Stimulated activated naive CD4-positive, alpha-beta T cell treated with Interleukin-2 at 50 U/mL for 16 hours (primary cell): ENCODE data around the gene TTYH1.
"Not testable (repeated sequence)": the region's sequence is repeated elsewhere in the genome, so short reads cannot be mapped to it uniquely, and the experiment has no call there.

ENCODE experiments used
- DNase-seq: peaks from one replicate; lab custom pipeline; 2025; lab: John Stamatoyannopoulos, UW

Gene TTYH1

DNA sequence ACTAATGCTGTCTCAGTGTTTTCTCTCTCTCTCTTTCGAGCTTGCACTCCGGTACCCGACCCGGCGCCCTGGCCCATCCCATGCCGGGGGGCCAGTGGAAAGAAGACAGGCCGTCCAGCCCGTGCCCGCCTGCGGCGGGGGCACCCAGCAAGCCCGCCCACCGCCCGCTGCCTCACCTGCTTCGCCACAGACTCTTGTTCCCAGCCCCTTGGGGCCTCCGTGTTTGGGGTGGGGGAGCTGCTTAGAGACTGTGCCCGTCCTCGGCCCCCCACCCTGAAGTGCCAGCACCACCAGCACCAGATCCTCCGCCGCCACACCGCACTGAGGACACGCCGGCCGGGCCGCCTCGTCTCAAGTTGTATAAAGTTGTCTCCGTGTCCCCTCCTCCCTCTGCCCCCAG is 45.9 kb downstream of the TTYH1 start:
- DNase-seq, result no peak

DNA sequence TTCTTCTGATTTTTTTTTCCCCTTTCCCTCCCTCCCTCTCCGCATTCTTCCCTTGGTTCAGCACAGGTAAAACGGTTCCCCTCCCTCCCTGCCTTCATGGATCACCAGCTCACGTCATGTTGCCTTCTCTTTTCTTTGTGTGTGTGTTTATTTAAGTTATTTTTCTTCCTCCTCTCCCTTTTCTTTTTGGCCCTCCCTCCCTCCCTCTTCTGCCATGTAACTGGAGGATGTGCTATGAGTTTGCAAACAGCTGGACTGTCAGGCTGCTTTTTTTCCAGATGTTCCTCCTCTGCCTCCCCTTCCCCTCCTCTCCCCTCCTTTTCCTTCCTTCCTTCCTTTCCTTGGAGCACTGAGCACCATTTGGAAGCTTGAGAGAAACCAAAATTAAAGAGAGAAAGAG is 46.3 kb downstream of the TTYH1 start:
- DNase-seq, result no peak

DNA sequence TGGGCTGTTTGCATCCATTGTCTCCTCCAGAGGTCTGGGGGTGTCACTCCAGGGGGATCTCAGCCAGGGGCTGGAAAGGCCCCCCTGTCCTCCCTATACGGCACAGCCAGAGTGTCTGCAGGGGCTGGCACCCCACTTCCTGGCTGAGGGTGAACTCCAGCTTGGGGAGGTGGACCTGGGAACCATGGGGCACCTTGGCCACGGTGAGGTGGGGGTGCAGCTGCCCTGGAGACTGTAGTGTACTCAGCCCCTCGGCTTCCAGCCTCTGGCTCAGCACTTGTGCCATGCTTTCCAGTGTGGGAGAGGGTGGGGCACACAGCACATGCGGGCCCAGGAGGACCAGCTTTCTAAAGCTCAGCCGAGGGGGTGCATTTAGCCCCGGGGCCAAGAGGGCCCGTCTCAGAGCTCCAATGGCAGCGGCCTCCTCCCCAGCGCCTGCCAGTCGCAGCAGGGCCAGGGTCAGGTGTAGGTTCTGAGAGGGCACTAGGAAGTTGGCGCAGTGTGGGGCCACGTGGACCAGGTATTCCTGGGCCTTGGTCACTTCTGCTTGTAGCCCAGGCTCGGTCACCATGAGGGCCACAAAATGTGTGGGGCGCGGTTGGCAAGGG is 46.9 kb downstream of the TTYH1 start:
- no peak for DNase-seq

DNA sequence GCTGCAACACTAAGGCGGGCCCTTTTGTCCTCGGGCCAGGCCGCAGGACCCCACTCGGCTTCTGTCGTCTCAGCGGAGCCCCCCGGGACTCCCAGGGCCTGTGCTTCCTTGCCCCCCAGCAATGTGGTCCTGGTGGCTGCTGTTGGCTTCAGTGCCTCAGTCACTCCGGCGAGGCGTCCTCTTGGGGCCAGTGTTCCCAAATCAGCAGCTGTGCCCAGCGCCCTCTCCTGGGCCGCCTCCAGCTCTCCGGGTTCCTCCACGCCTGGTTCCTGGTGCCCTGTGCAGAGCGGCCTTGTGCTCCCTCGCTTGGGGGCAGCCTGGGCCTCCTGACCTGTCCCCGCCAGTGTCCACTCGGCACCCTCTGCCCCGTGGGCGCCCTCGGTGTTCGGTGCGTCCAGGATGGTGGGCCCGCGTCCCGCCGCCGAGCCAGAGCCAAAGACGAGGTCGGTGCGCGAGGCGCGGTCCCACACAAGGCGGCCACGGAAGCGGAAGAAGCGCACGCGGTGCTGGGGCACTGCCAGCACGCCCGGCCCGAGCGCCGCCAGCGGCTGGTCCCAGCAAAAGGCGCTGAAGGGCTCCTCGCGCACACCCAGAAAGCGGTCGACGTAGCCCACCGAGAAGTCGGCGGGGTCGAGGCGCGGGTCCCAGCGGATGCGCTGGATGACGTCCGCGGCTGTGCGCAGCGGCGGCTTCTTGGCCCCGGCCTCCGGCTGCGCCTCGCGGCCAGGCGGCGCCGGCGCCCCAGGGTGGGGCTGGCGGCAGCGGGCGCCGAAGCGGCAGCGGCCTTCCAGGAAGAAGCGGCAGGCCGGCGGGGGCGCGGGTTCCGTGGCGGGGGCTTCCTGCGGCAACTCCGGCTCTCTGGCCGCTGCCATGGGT is 47.6 kb downstream of the TTYH1 start:
- peak; percentile 52 for DNase-seq

DNA sequence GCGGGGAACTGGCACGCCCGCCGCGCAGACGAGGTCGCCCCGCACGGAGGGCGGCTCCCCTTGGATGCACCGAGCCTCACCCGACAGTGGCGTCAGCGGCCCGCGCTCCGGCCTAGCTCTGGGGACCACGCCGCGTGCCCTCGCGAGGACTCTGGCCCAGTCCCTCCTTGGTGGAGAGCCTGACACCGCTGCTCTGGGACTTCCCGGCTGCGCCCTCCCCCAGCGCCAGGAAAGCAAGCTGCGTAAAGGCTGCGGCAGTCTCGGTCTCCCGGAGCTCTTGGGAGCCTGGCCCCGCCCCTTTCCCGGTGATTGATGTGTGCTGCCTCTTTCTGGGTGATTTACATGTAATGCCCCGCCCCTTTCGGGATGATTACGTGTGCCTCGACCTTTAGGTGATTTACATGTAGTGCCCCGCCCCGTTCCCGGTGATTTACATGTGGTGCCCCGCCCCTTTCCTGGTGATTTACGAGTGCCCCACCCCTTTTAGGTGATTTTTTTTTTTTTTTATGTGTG is 48.3 kb downstream of the TTYH1 start, which contains the start of gene LENG9:
Gene LENG9 (minus strand): TSS at position 248 of the 513 bp plus-strand sequence. CDS start 252 bp downstream, outside the sequence.
- peak; percentile 93 for DNase-seq

DNA sequence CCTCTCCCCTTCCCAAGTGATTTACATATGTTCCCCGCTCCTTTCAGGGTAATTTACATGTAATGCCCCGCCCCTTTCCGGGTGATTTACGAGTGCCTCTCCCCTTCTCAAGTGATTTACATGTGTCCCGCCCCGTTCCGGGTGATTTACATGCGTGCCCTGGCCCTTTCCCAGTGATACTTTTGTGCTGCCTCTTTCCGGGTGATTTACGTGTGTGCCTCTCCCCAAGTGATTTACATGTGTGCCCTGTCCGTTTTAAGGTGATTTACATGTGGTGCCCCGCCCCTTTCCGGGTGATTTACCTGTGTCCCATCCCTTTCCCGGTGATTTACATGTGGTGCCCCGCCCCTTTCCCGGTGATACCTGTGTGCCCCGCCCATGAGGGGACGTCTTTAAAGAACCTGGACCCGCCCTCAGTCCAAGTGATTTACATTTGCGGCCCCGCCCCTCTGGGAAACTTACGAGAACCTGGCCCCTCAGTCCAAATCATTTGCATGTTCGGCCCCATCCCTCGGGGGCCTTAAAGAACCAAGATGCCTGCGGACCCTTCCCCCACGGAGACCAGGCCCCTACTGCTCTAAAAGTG is 48.9 kb downstream of the TTYH1 start:
- peak; percentile 93 for DNase-seq

DNA sequence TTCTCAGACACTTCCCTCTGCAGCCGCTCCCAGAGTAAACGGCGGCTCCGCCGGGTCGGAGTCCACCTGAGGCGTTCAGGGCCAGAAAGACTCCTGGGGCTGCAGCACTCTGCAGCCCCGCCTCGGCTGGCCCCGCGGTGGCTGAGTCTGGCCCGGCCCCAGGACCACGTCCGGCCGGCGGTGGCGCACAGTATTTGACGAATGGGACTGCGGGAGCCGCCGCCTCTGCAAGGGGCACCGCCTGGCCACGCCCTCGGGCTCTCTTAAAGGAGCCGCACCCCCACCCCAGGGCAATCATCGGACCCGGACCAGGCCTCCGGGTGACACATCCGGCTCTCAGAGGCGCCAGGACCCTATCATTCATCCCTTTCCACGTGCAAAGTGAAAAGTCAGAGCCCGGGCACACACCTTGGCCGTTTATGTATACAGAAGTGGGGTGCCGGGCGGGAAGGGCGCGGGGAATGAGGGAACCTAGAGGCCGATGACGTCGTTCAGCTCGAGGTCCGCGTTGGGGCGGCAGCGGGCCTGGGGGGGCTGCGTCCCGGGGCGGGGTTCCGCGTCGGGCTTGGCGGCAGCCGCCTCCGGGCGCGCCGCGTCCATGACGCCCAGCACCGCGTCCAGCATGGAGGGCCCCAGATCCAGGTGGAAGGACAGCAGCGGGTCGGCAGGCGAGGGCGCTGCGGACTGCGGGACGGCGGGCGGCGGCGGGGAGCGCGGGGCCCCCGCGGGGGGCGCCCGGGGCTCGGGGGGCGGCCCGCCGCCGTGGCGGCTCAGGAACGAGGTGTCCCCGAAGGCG is 49.6 kb downstream of the TTYH1 start:
- DNase-seq, result peak; percentile 77

DNA sequence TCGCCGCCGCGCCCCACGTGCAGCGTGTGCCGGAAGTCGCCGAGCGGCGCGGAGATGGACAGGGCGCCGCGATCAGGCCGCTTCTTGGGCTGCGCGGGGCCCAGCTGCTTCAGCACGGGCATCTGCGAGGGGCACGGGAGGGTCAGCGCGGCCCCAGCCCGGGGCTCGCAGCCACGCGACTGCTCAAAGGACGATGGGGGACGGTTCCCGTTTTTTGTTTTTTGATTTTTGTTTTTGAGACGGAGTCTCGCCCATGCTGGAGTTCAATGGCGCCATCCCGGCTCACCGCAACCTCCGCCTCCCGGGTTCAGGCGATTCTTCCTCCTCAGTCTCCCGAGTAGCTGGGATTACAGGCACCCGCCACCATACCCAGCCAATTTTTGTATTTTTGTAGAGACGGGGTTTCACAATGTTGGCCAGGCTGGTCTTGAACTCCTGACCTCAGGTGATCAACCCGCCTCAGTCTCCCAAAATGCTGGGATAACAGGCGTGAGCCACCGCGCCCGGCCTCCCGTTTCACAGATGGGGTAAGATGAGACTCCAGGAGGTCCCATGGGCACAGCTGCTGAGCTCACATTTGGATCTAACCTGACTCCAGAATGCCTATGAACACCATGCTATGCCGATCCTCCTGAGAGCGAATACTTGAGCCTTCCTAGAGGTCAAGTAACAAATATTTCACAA is 50.3 kb downstream of the TTYH1 start:
- DNase-seq, result no peak

DNA sequence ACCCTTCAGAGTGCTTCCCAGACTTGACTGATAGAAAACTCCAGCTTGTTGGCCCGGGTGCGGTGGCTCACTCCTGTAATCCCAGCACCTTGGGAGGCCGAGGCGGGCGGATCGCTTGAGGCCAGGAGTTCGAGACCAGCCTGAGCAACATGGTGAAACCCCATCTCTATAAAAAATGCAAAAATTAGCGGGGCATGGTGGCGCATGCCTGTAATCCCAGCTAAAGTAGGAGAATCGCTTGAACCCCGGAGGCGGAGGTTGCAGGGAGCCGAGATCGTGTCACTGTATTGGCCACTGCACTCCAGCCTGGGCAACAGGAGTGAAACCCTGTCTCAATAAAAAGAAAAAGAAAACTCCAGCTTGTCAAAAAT is 50.8 kb downstream of the TTYH1 start:
- DNase-seq, result not testable (repeated sequence)

DNA sequence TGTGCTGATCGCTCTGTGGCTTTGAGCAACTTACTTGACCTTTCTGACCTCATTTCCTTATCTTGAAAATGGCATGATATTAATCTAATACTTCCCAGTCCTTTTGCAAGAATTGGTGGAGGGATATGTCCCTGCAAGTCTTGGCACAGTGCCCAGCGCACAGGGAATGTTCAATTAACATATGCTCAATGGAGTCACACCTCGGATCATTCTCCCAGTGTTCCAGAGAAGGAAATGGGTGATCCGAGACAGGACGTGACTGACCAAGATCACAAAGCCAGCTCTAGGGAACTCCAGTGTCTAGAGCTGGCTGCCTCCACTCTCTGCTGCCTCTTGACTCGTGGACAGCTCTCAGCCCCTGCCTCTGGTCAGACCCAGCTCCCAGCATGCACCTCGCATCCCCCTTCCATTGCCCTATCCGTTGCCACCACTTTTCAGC is 54.3 kb downstream of the TTYH1 start:
- DNase-seq, result no peak

DNA sequence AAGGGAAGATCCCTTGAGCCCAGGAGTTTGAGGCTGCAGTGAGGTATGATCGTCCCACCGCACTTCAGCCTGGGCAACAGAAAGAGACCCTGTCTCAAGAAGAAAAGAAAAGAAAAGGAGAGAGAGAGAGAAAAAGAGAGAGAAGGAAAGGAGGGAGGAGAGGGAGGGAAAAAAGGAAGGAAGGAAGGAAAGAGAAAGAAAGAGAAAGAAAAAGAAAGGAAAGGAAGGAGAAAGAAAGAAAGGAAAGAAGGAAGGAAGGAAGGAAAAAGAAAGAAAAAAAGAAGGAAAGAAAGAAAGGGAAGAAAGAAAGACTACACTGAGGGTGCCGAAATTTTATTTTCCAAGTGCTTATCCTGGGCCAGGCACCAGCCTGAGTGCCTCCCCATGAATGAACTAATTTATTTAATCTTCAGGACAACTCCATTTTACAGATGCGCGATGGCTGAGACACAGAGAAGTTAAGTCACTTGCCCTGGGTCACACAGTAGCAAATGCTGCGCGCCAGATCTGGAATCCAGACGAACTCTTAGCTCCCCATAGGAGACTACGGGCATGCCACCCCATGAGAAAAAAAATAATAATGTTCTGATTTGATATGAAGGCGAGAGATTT is 55.1 kb downstream of the TTYH1 start:
- no peak for DNase-seq

DNA sequence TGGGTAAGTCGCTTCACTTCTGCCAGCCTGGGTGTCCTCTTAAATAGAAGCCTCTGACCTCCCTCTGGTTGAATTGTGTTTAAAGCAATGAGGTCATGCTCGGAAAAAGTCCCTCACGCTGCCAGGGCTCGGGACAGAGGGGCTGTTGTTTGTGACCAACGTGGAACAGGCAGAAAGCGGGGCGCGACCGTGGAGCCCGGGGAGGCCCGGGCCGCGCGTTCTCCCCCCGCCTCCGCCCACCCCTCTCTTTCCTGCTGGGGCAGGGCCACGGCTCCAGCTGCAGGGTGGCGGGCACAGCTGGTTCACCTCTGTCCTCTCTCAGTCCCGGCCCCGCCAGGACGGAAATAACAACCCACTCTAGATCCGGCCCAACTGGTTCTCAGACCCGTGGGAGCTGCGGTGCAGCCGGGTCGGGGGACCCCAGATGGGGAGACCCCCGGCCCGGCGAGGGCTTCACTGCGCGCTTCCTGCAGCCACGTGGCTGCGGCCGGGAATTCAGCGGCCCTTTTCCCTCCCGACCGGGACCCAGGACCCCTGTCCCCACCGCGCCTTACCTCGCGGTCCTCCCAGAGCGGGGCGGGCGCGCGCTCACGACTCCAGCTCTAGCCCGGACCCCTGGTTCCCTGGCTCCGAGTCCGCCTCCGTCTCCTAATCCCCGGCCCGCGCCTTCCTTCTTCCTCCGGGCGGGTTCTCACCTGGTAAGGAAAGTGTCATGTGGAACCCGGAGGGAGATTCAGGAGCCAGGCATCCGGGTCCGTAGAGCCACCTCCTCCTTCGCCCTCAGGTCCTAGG is 55.9 kb downstream of the TTYH1 start:
- no peak for DNase-seq

DNA sequence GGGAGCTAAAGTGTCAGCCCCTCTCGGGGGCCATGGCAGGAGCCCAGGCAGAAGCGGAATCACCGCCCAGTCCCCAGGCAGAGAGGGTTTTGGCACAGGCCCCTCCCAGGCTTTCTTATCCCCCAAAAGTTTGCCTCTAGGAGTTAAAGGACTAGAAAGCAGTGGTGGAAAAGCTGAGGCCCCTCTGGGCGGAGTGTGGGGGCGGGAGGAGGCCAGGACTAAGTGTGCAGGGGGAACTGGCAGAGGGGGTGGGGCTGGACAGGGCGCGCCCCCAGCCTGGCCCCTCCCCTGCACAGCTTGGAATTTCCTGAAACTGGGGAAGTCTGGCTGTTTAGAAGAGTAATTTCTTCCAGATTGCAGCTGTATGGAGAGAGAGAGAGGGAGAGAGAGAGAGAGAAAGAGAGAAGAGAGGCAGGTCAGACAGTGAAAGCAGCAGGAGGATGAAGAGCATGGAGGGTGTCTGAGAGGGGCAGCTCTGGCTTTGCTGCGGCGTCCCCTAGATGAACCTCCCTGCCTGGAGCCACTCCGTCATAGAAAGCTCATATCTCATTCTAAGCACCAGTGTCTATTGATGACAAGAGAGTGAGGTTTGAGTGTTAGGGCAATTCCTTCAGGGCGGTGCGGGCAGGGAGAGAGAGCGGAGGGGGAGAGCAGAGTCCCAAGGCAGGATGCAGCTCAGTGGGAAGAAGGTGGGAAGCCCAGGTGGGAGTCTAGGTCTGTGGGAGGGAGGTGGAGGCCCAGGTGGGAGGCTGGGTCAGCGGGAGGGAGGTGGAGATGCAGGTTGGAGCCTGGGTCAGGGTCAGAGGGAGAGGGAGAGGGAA is 58.0 kb downstream of the TTYH1 start, which contains the start of gene CDC42EP5:
Gene CDC42EP5 (minus strand): TSS at position 226 of the 821 bp plus-strand sequence. CDS start 7,749 bp downstream, outside the sequence.
- no peak for DNase-seq

DNA sequence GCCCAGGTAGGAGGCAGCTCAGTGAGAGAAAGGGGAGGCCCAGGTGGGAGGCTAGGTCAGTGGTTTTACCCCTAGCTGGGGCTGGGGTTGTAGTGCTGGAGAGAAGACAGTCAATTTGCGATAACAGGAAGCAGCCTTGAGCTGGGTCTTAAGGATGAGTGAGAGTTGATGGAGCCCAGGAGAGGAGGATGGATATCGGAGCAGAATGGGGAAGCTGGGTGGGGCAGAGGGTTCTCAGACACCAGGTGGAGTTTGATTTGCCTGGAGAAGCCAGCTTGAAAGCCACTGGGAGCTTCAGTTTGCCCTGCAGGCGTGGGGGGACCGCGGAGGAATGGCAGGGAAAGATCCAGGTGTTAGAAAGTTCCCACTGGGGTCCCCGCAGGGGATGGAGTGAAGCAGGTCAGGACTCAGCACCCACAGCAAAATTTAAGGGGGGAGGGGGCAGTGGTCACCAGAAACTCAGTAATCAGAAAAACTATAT is 58.7 kb downstream of the TTYH1 start:
- DNase-seq, result no peak

DNA sequence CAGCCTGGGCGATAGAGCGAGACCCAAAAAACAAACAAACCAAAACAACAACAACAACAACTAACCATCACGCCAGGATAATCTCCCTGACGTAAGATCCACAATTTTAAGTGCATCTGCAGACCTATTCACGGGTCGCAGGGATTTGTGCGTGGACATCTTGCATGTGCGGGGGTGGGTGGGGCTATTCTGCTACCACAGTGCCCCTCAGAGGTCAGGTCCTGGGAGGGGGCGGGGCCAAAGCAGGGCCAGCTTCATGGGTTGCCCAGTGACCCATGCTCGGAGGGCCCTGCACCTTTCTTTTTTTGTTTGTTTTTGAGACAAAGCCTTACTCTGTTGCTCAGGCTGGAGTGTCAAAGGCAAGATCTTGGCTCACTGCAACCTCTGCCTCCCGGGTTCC is 60.4 kb downstream of the TTYH1 start:
- DNase-seq, result no peak

DNA sequence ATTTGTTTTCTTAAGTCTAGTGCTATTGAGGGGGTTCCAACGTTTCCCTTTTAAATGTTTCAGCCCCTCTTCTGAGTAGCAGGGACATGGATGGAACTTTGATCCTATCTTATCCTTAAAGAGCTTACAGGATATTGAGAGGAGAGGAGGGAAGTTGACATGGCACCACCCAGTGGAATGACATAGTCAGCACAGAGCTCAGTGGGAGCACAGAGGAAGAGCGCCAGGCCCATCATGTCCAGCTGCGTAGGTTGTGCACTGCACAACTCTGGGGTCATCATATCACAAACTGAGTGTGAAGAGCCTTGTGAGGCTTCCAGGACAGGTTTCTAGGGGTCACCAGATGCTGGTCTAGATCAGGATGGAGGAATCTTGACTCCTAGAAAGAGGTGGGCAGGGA is 62.4 kb downstream of the TTYH1 start:
- no peak for DNase-seq

DNA sequence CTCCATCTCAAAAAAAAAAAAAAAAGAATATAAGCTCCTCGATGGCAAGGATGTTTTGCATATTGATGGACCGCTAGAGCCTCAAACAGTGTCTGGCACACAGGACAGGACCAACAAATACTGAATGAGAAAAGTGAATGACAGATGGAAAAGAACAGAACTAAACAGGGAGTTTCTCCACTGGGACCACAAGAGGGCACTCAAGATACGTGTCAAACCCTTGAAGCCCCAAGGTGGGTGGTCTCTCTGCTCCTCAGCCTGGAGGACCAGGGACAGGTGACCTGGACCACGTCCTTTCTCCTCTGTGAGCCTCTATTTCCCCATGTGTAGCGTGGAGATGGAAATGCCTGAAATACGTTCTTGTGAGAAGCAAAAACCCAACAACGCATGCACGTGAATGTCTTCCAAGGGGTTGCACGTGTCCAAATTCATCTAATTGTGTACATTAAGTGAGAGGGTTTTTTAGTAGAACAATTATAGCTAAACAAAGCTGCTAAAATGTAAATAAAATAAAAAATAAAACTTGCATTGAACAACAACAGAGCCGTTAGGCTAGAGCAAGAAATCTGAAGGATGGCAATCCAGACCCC is 63.5 kb downstream of the TTYH1 start:
- no peak for DNase-seq

DNA sequence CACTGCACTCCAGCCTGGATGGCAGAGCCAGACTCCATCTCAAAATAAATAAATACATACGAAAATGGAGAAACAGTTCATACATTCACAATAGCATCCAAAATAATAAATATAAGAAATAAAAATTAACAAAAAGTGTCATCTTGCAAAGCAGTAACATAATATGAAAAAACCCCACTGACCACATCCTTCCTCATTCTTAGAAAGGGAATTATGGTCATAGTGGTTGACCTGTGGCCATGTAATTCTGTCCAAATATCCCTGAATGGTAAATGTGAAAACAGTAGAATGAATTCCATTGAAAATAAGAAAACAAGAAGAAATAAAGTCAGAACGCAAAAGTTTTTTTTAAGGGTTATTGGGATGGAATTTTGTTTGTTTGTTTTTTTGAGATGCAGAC is 64.8 kb downstream of the TTYH1 start:
- DNase-seq, result no peak
